Gastrocnemius medialis (tissue), 4 donors: ENCODE measurements around the gene ACTN2.

Experiments
- POLR2A ChIP-seq, 2 donors: fragments of 450-650 bp; IDR thresholded peaks; one replicate each; pipeline ENCODE4 v1.6.1; 2017; ENCODE audit warnings: antibody characterized with exemption in 2 of 2, mild to moderate bottlenecking in 2 of 2, moderate library complexity in 2 of 2
- TF ChIP-seq, protein P1 (sequence below), 5 experiments: fragments of 450-650 bp in 3 of 5; fragments of 200-600 bp in 2 of 5; sonication (generic) in 2 of 5; IDR thresholded peaks in 4 of 5; conservative IDR thresholded peaks in 1 of 5; 1 replicate in 4 of 5; 2 replicates in 1 of 5; pipeline ENCODE4 v1.5.1; 2016 to 2019; ENCODE audit warnings: antibody characterized with exemption in 5 of 5, mild to moderate bottlenecking in 3 of 5, moderate library complexity in 3 of 5

DNA sequence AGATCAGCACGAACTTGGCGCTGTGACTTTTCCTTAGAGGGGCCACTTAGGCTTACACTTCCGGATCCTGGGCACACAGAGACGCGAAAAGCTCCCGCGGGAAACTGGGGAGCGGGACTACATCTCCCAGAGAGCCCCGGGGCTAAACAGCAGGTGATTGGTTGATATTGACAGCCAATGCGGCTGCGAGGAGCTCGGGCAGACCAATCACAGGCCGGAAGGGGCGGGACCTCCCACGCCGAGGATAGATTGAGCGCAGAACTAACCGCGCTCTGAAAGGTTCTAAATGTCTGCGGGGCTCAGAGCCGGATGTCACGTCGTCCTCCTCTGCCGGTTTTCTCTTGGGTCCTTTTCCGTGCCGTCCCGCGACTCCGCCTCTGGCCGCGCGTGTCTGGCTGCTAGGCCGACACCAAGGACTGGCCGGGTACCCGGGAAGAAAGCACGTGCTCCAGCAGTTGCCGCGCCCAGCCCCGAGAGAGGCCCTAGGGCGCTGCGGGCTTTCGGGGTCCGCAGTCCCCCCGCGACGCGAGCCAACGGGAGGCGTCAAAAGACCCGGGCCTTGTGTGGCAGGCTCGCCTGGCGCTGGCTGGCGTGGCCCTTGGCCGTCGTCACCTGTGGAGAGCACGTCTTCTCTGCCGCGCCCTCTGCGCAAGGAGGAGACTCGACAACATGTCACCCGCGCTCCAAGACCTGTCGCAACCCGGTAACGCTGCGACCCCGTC lies 108.9 kb downstream of the ACTN2 start, which contains the start of gene MTR:
- TF ChIP-seq POLR2A (IDR thresholded peaks at IDR 0.05), result peak; percentile 89 to 93
- TF ChIP-seq, protein P1, sequence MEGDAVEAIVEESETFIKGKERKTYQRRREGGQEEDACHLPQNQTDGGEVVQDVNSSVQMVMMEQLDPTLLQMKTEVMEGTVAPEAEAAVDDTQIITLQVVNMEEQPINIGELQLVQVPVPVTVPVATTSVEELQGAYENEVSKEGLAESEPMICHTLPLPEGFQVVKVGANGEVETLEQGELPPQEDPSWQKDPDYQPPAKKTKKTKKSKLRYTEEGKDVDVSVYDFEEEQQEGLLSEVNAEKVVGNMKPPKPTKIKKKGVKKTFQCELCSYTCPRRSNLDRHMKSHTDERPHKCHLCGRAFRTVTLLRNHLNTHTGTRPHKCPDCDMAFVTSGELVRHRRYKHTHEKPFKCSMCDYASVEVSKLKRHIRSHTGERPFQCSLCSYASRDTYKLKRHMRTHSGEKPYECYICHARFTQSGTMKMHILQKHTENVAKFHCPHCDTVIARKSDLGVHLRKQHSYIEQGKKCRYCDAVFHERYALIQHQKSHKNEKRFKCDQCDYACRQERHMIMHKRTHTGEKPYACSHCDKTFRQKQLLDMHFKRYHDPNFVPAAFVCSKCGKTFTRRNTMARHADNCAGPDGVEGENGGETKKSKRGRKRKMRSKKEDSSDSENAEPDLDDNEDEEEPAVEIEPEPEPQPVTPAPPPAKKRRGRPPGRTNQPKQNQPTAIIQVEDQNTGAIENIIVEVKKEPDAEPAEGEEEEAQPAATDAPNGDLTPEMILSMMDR (IDR thresholded peaks at IDR 0.05 in 4 of 5, conservative IDR thresholded peaks at IDR 0.05 in 1 of 5), result no peak
